ENCODE results near the gene ACSM3.
"Not testable (repeated sequence)": the region's sequence is repeated elsewhere in the genome, so short reads cannot be mapped to it uniquely, and the experiment has no call there.

Gene ACSM3

GRCh38 chr16:20763461-20764232, at the start of gene ACSM3:
Gene ACSM3, plus strand, starts transcription at chr16:20764014. Its CDS starts 6,021 bp downstream, at chr16:20770035.
- peak; percentile 83 for DNase-seq

- DNase-seq = not testable (repeated sequence)
Observed at GRCh38 chr16:20717718-20718117, 46.1 kb upstream of the ACSM3 start.

- DNase-seq = no peak
Observed at GRCh38 chr16:20720251-20720650, 43.6 kb upstream of the ACSM3 start.

GRCh38 chr16:20726661-20727060, 37.2 kb upstream of the ACSM3 start:
- DNase-seq = no peak

GRCh38 chr16:20727181-20727580, 36.6 kb upstream of the ACSM3 start:
- DNase-seq = no peak

GRCh38 chr16:20729141-20729540, 34.7 kb upstream of the ACSM3 start:
- no peak for DNase-seq

GRCh38 chr16:20734056-20734455, 29.8 kb upstream of the ACSM3 start:
- DNase-seq = no peak

GRCh38 chr16:20734782-20735181, 29.0 kb upstream of the ACSM3 start:
- no peak for DNase-seq

GRCh38 chr16:20735490-20735889, 28.3 kb upstream of the ACSM3 start:
- peak; percentile 53 for DNase-seq

GRCh38 chr16:20740007-20740883, 23.6 kb upstream of the ACSM3 start:
- peak; percentile 22 for DNase-seq

- DNase-seq = peak; percentile 92
Observed at GRCh38 chr16:20740901-20741521, 22.8 kb upstream of the ACSM3 start.

- DNase-seq = peak; percentile 97
Observed at GRCh38 chr16:20741554-20742285, 22.1 kb upstream of the ACSM3 start, which contains the start of gene THUMPD1. Gene THUMPD1, minus strand, starts transcription at chr16:20741818. Its CDS starts 79 bp downstream, at chr16:20741739.

GRCh38 chr16:20743591-20743990, 20.2 kb upstream of the ACSM3 start:
- DNase-seq = no peak

GRCh38 chr16:20744922-20745440, 18.8 kb upstream of the ACSM3 start:
- peak; percentile 51 for DNase-seq

- no peak for DNase-seq
Observed at GRCh38 chr16:20746461-20746860, 17.4 kb upstream of the ACSM3 start.

- peak; percentile 62 for DNase-seq
Observed at GRCh38 chr16:20747030-20747816, 16.6 kb upstream of the ACSM3 start.

- DNase-seq = no peak
Observed at GRCh38 chr16:20749474-20749873, 14.3 kb upstream of the ACSM3 start.

- DNase-seq = no peak
Observed at GRCh38 chr16:20750558-20750957, 13.3 kb upstream of the ACSM3 start.

GRCh38 chr16:20753727-20754126, 10.1 kb upstream of the ACSM3 start:
- no peak for DNase-seq

GRCh38 chr16:20755238-20755637, 8.6 kb upstream of the ACSM3 start:
- DNase-seq = no peak

- not testable (repeated sequence) for DNase-seq
Observed at GRCh38 chr16:20755799-20756198, 8.0 kb upstream of the ACSM3 start.

GRCh38 chr16:20760346-20760745, 3.5 kb upstream of the ACSM3 start:
- no peak for DNase-seq
